GM21367 (cell line): ENCODE results near the gene FBXL15.

ENCODE experiments used
- ATAC-seq: cut with Tn5 transposase; IDR thresholded peaks from one replicate; pipeline ENCODE4 v1.9.1; 2021; ENCODE audit not compliant: unreplicated experiment

FBXL15 gene

DNA sequence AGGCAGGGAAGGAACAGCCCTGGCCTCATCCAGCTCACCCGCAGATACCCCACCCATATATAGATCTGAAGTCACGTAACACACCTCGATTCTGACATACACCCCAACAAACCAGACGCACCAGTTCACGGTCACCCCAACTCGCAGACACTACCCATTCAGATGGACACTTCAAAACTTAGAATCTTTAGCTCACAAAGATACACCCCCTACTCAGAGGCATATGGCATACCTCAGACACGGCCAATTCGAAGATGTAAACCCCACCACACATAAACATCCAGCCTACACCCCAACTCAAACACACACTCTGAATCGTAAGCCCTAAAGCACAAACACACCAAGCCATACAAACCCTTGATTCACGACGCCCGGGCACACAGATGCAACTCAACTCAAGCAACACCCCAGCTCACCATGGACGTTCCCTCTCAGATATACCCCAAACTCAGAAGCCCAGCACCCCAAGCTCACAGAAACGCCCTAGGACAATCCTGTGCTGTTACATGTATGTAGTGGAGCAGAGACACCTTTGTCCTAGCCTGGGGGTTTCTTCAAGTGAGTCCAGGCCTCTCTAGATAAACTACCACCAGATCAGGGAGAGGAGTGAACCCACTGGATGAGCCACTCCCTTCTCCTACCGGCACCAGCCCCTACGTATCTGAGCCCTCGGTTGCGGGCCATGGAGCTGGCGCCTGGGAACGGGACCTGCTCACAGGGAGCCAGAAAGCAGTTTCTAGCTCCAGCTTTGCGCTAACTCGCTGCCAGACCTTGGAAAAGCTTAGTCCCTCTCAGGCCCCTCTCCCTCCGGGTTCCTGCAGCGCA, 10.8 kb upstream of the FBXL15 start:
- no peak for ATAC-seq

DNA sequence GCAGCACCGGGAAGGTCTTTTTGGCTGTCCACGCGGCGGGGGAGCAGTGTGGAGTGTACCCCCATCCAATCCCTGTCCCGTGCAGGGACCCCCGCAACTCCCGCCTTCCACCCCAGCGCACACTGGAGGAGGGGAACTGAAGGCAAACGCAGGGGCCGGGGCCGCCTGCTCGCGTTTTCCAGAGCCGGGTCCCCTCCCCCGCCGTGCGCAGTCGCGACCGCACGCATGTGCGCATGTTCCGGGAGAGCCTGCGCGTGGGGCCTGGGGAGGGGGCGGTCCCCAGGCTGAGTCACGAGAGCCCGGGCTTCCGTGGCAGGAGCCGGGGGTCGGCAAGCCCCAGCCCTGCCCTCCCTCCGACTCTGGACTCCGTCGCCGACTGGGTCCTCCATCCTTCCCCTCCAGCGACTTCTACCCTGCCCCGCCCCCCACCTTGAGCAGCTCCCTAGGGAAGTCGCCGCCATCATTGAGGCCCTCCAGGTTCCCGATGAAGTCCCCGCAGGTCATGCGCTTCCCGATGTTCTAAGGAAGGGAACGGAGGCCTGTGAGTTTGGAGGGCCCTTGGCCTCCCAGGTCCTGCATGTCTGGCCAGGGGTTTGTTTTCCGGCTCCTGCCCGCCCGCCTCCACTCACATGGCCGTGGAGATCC, 10.1 kb upstream of the FBXL15 start:
- no peak for ATAC-seq

DNA sequence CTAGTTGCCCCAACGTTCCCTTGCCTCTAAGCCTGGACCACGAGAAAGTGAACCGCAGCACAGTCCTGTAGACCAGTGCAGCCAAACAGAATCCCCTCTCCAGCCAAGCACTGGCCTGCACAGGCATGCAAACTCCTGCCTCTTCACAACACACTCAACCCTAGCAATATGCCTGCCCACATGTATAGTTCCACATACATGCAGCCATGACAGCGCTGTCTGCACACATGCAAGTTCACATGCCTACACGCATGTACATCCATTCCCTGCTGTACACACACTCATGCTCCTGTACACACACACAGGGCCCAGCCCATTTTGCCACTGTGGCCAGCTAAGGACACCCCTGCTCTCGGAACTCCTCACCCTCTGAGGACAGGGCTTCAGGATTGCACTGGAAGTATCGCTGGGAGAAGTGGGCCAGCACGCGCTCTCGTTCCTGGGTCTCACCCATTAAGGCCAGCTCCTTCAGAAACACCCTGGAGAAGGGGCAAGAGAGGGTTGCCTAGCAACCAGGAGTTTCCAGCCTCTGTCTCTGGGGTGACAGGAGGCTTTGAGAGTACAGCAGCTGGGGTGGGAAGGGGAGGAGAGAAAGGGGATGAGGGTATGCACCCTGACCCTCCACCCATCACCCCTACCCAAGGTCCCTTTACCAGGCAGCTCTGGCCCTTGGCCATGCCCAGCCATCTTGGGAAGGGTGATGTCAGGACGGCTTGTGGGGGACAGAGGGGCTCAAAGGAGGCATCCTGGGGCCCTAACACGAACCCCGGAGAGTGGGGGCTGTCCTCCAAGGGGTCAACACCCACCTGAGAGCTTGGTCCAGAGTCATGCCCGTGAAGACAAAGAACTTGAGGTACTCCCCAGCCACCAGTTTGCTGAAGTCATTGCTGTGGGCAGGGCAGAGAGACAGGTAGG, 9.0 kb upstream of the FBXL15 start:
- ATAC-seq, result no peak

DNA sequence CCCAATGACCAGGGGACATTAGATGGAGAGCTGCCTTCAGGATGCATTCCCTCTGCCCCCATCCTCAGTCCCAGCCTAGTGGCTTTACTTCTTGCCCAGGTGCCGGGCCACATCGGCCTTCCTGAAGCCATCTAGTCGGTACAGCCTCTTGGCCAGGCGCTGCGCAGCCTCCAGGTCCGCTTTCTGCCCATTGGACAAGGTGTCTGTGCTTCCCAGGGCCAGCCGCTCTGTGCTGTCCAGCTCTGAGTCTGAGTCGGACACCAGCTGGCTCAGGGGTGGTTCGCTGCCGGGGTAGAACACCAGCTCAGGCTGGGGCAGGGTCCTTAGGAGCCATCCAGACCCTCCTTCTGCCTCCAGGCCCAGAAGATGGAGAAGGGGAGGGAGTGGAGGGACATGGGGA, 8.3 kb upstream of the FBXL15 start:
- ATAC-seq, result no peak

DNA sequence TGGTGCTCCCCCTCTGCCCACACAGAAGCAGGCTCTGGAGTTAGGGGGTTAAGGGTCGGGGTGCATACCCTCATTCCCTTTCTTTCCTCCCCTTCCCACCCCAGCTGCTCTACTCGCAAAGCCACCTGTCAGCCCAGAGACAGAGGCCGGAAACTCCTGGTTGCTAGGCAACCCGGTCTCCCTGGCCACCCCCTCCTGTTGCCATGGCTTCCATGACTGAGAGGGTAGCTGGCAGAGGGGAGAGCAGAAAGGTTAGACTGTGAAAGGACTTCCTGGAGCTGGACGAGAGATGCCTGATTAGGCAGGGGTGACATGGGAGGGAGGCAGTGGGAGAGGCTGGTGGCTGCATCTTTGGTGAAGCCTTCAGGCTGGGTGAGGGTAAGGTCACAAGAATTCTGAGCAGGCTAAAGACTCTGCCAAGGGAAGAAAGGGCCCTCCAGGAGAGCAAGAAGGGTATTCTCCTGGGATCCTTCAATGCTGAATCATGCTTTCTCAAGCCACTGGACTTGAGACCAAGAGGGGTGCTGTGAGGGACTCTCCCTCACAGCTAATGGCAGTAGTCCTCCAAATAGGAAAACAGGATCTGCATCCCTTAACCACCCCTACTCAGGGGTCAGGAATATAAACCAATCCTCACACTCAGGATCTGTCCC, 7.5 kb upstream of the FBXL15 start:
- no peak for ATAC-seq

DNA sequence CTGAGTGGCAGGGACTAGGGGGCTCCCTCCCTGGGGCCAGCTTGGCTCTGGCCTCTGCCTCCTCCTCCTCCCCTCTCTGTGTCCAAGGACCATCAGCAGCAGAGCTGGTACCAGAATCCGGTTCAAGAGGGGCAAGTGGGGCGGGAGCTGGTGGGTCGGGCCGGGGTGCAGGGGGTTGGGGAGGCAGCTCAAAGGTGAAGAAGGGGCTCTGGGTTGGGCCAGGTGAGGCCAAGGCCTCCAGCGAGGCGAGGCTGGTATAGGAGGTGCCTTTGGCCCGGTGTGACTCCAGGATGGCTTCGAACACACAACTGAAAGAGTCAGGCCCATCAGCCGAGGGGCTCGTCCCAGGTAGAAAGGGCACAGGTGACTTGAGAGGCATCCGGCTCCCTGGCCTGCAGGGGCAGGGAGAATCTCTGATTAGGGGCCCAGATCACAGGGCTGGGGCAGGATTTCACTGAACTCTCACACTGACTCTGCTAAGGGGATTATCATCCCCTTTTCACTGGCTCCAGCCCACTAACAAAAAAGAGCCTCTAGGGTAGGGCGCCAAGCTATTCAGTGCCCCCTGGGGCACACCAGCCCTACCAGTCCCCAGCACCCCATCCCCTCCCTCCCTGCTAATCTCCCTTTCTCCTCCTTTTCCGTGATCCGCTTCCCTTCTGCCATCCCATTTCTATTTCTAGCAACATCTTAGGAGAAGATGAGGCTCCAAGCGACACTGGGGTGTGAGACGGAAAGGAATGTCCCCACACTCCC, 6.7 kb upstream of the FBXL15 start:
- ATAC-seq, result no peak

DNA sequence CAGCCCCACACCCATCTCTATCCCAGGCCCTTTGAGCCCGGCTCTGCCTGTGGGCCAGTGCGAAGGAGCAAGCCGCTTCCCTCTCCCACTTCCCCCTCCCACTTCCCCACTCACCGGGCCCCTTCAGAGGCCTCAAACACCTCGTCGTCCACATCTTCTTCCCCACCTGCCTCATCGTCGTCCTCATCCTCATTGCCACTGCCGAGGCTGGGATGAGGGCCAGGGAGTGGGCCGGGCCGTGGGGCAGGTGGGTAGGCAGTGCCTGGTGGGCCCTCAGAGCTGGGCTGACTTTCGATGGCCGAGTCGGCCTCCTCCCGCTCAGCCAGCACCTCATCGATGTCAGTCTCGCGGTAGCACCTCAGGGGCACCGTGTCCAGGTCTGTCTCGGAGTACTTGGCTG, 5.9 kb upstream of the FBXL15 start:
- no peak for ATAC-seq

DNA sequence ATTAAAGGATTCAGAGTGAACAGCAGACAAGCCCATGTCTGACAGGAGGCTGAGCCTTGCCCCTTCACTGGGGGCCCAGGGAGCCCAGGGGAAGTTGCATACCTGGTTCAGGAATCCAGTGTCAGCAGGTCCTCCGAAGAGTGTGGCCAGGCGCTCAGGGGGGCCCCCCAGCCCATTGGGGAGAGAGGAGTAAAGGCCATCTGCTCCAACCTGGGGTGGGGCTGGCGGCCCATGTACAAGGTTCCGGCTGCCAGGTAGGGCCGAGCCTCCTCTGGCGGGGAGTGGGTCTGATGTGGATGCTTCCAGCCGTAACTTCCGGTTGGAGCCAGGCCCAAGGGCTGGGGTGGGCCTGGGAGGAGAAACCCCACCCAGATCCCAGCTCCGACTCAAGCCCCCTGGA, 4.4 kb upstream of the FBXL15 start:
- ATAC-seq, result no peak

DNA sequence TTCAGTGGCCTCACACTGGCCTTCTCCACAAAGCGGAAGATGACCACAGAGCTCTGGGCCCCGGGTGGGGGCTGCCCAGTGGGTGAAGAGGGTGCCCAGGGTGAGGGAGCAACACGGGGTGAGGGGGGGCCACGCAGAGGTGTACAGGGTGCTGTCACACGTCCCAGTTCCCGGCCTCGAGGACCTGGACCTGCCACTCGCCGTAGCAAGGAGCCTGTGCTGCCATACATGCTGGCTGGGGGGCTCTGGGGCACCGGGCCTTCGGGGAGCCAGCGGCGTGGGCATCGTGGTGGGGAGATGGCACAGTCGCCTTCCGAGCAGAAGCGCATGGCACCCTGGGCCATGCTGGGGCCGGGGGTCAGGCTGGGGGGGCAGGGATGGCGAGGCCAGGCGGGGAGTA, 3.9 kb upstream of the FBXL15 start:
- ATAC-seq, result no peak

DNA sequence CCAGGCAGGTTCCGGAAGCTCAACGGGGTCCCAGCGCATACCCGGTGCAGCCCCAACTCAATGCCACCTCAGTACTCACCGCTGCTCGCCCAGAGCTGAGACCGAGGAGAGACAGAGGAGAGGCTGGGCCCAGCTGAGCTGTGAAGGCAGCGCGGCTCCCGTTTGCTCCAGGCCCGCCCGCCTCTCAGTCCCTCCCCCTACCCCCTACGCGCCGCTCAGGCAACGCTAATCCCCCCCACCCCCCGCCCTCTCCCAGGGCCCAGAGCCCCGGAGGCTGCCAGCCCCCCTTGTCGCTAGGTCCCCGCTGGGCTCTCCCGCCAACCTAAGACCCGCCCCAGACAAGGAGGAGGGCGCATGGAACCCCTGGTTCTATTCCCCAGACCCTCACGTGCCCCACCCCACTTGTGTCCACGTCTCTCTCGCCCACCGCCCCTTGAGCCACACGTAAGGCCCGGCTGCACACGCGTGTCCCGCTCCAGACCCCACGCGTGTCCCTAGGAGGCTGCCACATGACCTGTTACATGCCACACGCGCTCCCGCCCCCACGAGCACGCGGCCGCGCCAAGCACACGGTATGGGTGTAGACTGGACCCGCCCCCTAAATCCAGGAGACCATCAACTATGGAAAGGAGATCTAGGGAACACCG, 1.9 kb upstream of the FBXL15 start, which contains the start of gene PSD:
TSS of gene PSD (minus strand) at position 164 of the 647 bp plus-strand sequence. CDS start 1,747 bp downstream, outside the sequence.
- ATAC-seq, result no peak

DNA sequence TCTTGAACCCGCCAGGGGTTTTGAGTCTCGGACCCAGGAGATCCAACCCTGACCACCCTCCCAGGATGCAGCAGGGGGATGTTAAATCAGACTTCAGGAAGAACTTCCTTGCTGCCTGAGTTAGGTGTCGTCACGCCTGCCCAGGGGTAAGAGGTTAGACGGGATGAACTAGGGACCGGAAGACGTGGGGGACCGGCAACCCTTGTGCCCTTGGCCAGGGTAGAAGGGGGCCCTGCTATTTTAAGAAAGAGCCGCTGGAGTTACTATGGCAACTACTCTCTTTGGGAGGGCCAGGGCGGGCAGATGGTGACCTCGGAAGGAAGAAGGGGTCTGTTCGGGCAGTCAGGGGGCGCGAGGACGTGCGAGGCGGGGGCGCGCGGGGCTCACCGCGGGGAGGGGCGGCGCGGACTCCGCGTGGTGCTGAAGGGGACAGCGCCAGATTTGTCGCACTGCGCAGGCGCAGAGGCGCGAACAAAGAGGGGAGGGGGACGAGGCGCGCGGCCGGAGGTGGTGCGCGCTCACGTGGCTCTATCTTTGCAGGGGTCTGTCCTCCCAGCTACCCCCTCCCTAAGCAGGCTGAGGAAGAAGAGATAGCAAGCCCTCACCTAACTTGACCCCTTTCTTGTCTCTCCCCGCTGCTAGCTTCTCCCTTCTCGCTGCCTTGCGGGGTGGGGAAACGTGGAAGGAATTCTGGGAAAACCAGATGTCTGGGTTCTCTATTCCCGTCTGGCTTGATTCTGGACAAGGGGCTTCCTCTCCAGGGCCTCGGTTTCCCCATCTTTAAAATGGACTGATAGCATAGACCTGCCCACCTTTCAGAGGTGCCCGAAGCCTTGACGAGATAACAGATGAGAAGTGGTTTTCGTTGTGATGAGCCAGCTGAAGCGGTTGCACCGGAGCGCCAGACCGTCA, 1.1 kb upstream of the FBXL15 start:
- ATAC-seq, result no peak

DNA sequence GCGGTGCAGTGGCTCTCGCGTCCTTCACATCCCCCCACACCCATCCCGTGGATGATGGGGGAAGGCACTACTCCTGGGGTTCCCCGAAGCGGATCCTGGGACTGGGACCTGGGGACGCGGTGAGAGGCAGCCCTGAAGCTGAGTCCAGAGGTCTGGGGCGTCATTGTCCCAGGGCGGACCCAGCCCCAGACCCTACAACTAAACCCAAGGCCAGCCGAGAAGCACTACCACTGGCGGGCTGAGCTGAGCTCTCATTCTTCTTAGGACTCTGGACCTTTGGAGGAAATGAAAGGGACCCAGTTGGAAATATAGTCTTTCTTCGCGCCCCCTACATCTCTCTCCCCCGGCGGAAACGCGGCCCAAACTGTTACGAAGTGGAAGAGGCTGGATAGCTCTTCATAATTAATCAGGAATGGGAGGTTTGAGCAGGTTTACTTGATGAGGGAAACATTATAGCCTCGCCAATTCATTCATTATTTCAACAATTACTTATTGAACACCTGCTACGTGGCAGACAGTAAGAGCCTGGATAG, 389 bp upstream of the FBXL15 start:
- no peak for ATAC-seq

DNA sequence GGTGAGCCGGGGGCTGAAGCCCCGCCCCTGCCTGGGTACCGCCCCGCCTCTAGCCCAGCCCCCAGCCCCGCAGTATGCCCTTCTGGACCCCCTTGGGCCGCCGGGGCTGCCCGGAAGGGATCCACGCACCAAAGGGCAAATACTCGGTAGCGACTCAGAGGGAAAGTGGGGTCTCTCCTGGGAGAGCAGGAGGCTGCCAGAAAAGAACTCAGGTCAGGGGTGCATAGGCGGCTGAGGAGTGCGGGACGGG, 796 bp downstream of the FBXL15 start:
- no peak for ATAC-seq

DNA sequence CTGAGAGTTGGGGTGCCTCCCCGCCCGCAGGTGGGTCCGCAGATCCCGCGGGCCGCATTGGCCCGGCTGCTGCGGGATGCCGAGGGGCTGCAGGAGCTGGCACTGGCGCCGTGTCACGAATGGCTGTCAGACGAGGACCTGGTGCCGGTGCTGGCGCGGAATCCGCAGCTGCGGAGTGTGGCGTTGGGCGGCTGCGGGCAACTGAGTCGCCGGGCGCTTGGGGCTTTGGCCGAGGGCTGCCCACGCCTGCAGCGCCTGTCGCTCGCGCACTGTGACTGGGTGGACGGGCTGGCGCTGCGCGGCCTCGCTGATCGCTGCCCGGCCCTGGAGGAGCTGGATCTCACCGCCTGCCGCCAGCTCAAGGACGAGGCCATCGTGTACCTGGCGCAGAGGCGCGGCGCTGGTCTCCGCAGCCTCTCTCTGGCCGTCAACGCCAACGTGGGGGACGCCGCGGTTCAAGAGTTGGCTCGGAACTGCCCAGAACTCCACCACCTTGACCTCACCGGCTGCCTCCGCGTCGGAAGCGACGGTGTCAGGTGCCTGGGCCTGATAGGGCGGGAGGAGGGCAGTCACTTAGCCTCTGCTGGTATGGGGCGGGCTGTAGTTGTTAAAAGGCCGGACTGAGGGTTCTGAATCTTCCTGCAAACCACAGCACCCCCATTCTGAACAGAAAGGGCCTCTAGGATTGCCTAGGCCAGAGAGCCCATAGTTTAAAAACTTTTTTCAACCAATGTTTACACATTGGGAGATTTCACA, 1.3 kb downstream of the FBXL15 start:
- no peak for ATAC-seq

DNA sequence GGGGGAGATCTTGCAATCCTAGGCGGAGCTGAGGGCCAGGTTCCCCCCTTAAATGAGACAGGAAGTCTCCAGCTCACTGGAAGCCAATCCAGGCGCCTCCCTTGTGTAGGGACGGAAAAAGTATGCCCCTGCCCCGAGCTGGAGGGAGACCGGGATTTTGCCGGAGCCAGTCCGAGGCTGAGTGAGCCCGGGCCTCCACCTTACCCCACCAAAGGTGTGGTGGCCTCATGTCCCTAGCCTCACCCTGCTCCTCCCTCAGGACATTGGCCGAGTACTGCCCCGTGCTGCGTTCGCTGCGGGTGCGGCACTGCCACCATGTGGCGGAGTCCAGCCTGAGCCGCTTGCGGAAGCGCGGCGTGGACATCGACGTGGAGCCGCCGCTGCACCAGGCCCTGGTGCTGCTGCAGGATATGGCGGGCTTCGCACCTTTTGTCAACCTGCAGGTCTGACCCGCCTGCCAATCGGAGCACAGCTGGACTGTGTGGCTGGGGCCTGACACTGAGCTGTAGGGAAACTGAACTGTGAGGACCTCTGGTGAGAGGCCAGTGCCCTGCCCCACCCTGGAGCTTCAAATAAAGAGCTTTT, 2.0 kb downstream of the FBXL15 start:
- ATAC-seq, result no peak

DNA sequence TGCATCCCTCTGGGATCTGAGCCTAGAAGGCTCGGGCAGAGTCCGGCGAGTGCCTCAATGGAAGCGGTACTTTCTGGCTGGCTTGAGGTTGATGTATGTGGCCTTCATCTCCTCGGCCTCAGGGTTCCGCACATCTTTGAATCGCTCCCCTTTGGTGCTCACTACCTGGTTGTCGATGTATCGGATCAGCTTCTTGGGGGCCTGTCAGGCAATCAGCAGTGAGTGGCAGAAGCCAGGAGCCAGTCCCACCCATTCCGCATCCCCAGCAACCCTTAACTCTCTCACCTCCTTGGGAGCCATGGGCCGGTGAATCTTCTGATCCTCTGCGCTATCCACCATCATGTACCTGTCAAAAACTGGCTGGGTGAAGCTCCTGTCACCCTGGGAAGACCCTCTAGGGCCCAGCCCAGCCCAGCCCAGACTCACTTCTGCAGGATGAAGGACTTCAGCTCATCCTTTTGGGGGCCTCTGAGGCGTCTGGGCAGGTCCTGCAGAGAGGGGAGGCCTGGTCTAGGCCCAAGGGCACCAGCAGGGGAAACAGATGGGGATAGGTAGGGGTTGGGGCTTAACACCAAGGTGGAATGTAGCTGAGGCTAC, 2.8 kb downstream of the FBXL15 start:
- ATAC-seq, result no peak

DNA sequence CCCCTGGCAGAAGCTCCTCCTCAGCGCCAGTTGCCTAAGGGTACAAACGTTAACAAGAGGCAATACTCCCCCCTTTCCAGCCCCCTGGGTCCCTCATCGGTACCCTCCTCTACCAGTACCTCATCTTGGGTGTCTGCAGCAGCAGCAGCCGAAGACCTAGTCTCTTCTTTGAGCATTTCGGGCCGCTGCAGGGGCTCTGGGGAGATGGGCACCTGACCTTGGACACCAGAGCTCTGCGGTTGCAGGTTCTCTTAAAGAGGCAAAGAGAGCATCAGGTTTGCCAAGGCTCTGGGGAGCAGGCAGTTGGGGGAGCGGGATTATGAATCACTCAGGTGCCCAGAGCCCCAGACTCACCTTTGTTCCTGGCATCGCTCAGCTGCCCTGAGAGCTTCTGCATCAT, 3.5 kb downstream of the FBXL15 start:
- ATAC-seq, result no peak
